Amniotic epithelial cell (primary cell): Measurements from ENCODE around the gene XPO4.
"Not testable (repeated sequence)": the region's sequence is repeated elsewhere in the genome, so short reads cannot be mapped to it uniquely, and the experiment has no call there.

Experiments
- DNase-seq: peaks from one replicate; pipeline ENCODE4 v3.0.0-alpha.2; 2010; ENCODE audit warnings: low read depth

Gene XPO4

GRCh38 chr13:20787180-20787579 lies 115.4 kb downstream of the XPO4 start:
- no peak for DNase-seq

GRCh38 chr13:20782116-20782708 lies 120.3 kb downstream of the XPO4 start:
- DNase-seq = no peak

- DNase-seq = no peak
These were observed 122.2 kb downstream of the XPO4 start for GRCh38 chr13:20780317-20780716.

GRCh38 chr13:20779405-20779804 lies 123.1 kb downstream of the XPO4 start:
- no peak for DNase-seq

- no peak for DNase-seq
These were observed 124.2 kb downstream of the XPO4 start for GRCh38 chr13:20778311-20778710.

GRCh38 chr13:20776751-20777150 lies 125.8 kb downstream of the XPO4 start:
- DNase-seq = no peak

- DNase-seq = no peak
These were observed 126.6 kb downstream of the XPO4 start for GRCh38 chr13:20775961-20776360.

GRCh38 chr13:20774746-20775145 lies 127.8 kb downstream of the XPO4 start:
- DNase-seq = no peak

GRCh38 chr13:20773194-20774080 lies 129.1 kb downstream of the XPO4 start, which contains the start of gene EEF1AKMT1:
TSS of gene EEF1AKMT1 (minus strand) at chr13:20773961. CDS start at chr13:20757598, 16,363 bp downstream.
- peak; percentile 90 for DNase-seq

- peak; percentile 94 for DNase-seq
These were observed 130.0 kb downstream of the XPO4 start for GRCh38 chr13:20772401-20773131.

- no peak for DNase-seq
These were observed 132.7 kb downstream of the XPO4 start for GRCh38 chr13:20769834-20770233.

GRCh38 chr13:20769091-20769490 lies 133.5 kb downstream of the XPO4 start:
- no peak for DNase-seq

- DNase-seq = no peak
These were observed 135.1 kb downstream of the XPO4 start for GRCh38 chr13:20767309-20767943.

GRCh38 chr13:20760872-20761271 lies 141.7 kb downstream of the XPO4 start:
- no peak for DNase-seq

GRCh38 chr13:20754009-20754408 lies 148.5 kb downstream of the XPO4 start:
- DNase-seq = no peak

GRCh38 chr13:20749377-20749776 lies 153.2 kb downstream of the XPO4 start:
- DNase-seq = no peak

GRCh38 chr13:20743830-20744404 lies 158.6 kb downstream of the XPO4 start:
- DNase-seq = not testable (repeated sequence)

- DNase-seq = no peak
These were observed 162.5 kb downstream of the XPO4 start for GRCh38 chr13:20740021-20740420.

- no peak for DNase-seq
These were observed 163.9 kb downstream of the XPO4 start for GRCh38 chr13:20738616-20739015.

GRCh38 chr13:20729633-20730585 lies 172.6 kb downstream of the XPO4 start:
- no peak for DNase-seq
